NCI-H446 treated with DMSO at 0.1 percent for 48 hours (cell line): Measurements from ENCODE around the gene C4orf36.
"Not testable (repeated sequence)": the region's sequence is repeated elsewhere in the genome, so short reads cannot be mapped to it uniquely, and the experiment has no call there.

Experiments
- DNase-seq: peaks from one replicate; lab custom pipeline; 2025; lab: John Stamatoyannopoulos, UW

Gene C4orf36

GRCh38 chr4:86917212-86918039 is 25.2 kb upstream of the C4orf36 start:
- no peak for DNase-seq

- DNase-seq, result no peak
Observed at GRCh38 chr4:86916392-86916791, 24.2 kb upstream of the C4orf36 start.

GRCh38 chr4:86910820-86911684 is 18.8 kb upstream of the C4orf36 start:
- DNase-seq, result no peak

DNA sequence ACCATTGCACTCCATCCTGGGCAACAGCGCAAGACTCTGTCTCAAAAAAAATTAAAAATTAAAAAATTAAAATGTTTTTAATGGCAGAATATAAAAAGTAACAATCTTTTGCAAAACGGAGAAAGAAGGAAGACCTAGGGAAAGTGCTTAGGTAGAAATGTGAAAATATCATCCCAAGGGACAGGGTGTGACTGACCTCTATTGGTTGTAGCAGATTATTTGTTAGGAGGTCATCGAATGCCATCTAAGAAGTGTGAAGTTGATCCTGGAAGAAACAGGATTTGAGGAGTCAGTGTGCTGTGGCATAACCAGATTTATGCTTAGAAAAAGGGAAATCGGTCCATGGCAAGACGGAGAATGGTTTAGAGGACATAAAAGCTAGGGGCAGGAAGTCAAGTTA is 18.1 kb upstream of the C4orf36 start:
- no peak for DNase-seq

DNA sequence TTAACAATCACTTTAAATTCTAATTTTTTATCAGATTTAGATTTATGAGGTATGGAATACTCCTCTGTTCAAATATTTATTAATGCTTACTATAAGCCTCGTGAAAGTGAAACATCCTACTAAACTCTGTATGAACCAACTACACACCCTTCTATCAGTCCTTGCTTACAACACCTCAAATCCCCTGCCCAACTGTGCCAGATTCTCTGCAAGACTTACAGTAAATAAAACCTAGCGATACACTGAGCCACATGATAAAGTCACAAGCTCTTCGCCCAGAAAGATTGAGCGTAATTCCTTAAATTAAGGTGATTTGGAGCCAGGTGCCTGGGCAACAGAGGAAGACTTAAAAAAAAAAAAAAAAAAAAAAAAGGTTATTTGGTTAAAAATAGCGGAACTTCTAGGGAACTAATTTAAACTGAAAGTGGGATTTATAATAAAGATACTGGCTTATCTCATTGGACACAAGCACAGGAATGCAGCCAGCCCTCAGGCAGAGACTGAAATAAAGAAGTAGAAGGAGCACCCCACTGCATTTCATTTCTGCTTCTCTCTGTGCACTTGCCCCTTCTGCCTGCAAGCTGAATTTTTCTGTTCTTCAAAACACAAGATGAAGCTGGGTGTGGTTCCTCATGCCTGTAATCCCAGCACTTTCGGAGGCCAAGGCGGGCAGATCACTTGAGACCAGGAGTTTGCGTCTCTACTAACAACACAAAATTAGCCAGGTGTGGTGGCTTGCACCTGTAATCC is 17.5 kb upstream of the C4orf36 start:
- DNase-seq, result no peak

DNA sequence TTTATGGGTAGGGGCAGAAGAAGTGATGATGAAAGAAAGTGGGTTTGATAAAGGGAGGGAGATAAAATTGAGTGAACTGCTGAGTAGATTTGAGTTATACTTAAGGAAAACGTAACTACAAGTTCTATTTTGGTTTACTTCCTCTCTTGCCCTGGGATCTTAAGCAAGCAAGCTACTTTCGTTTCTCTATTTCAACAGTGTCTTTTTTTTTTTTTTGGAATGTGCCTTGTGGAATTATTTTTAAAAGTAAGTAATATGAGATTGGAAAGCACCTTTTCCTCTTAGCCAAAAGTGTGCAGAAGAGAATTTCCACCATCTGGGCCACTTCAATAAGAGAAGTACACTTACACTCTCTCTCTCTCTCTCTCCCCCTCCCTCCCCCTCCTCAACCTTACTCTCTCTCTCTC is 16.0 kb upstream of the C4orf36 start:
- no peak for DNase-seq

- no peak for DNase-seq
Observed at GRCh38 chr4:86901864-86902263, 9.6 kb upstream of the C4orf36 start.

DNA sequence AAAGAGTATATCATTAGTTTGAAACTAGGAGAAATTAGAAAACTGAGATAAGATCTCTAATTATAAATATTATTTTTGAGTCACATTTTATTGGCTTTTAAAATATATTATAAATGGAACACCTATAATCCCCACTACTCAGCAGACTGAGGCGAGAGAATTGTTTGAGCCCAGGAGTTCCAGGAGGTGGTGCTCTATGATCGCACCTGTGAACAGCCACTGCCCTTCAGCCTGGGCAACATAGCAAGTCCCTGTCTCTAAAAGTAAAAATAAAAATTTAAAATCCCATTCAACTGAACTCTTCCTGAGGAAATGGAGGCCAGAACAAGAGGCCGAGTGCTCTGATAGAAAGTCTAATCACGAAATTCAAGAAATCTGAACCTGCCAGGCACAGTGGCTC is 6.3 kb upstream of the C4orf36 start:
- no peak for DNase-seq

- DNase-seq, result no peak
Observed at GRCh38 chr4:86896596-86896995, 4.4 kb upstream of the C4orf36 start.

DNA sequence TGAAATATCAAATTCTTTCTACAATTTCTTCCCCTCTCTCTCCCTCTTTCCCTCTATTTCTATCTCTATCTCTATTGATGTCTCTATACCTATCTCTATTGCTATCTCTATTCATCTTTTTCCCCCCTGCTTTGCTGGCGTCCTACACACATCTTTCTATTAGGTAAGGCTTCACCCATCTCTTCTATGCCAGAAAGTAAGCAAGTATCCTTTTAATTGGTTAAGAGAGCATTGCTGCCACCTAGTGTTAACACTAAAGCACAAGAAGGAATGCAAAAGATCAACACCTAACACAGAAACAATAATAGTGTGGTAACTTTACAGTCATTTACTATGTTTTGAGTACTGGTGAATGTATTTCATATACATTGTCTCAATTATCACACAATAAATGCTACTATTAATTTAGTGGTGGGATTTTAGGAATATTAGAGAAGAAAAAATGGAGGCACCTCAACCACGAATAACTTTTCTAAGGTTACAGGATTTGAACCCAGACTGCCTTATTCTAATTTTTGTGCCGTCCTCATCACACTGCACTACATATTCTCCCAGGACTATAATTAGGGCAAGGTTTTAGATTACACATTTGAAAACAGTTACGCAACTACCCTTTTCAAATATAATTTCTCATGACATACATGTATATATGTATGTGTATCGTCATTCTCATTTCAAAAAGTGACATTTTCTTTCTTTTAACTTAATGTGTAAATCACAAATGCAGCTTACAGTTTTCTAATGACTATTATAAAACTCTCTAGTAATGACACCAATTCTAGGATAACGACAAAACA is 3.7 kb upstream of the C4orf36 start:
- DNase-seq, result no peak

GRCh38 chr4:86894455-86894854 is 2.2 kb upstream of the C4orf36 start:
- no peak for DNase-seq

- no peak for DNase-seq
Observed at GRCh38 chr4:86893136-86893535, 914 bp upstream of the C4orf36 start.

DNA sequence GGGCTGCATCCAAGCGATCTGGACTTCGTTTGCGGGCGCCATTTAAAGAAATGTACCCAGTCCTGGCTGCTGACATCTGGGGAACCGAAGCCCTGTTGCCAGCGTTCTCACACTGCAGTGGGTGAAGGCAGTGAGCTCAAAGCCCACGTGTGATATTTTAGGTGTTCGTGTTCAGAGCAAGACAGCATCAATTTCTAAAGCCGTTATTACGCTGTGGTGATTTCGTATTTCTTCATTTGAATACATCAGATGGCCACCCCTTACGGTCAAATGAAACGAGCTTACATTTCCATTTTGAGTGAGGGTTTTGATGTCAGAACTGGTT is 376 bp upstream of the C4orf36 start:
- no peak for DNase-seq

GRCh38 chr4:86890790-86891189 is 1.4 kb downstream of the C4orf36 start:
- no peak for DNase-seq

DNA sequence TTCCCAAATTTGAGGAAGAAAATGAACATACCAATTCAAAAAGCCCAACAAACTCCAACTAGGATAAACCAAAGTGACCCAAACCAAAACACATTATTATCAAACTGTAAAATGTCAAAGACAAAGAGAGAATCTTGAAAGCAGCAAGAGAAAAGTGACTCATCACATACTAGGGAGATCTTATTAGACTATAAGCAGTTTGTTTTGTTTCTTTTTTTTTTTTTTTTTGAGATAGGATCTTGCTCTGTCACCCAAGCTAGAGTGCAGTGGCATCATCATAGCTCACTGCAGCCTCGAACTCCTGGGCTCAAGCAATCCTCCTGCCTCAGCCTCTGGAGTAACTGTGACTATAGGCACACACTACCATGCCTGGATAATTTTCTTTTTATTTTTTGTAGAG is 12.6 kb downstream of the C4orf36 start:
- no peak for DNase-seq

GRCh38 chr4:86878640-86879039 is 13.6 kb downstream of the C4orf36 start:
- no peak for DNase-seq

DNA sequence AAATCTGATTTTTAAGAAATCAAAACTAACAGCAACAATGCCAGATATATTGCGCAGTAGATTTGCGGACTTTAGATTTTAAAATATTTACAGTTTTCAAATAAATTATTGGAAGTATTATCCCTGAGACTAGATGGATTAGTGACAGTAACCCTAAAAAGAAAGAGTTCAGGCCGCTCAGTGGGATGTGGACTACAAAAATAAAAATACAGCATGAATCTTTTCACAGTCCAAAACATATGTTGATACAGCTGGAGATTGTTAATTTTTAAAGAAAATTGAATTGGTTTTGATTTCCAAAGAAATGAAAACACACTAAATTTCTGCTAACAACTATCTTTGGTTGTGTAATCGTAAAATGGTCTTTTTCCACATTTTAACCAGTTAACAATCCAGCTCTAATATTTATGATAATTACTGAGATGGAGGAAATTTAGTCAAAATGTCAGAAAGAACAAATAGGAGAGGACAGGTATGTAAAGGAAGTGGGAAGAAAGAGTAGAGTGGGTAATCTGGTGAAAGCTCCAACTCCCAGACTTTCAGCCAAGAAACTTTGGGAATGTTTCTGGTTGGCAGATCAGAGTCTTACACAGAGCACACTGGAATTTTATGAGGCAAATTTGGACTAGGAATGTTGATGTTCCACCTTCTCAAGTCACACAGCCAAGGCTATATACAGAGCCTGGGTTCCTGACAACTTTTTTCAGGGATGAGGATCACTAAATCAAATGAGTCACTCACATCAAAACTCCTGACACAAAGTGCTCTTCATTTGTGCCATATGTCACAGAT is 15.1 kb downstream of the C4orf36 start:
- DNase-seq, result no peak

- not testable (repeated sequence) for DNase-seq
Observed at GRCh38 chr4:86875436-86875835, 16.8 kb downstream of the C4orf36 start.

GRCh38 chr4:86872135-86872534 is 20.1 kb downstream of the C4orf36 start:
- no peak for DNase-seq

DNA sequence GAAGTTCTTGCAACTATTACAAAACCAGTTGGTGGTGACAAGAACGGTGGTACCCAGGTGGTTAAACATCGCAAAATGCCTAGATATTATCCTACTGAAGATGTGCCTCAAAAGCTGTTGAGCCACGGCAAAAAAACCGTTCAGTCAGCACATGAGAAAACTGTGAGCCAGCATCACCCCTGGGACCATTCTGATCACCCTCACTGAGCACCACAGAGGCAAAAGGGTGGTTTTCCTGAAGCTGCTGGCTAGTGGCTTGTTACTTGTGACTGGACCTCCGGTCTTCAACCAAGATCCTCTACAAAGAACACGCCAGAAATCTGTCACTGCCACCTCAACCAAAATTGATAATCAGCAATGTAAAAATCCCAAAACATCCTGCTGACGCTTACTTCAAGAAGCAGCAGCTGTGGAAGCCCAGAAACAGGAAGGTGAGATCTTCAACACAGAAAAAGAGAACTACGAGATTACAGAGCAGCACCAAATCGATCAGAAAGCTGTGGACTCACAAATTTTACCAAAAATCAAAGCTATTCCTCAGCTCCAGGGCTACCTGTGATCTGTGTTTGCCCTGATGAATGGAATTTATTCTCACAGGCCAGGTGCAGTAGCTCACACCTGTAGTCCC is 21.7 kb downstream of the C4orf36 start:
- no peak for DNase-seq
